Stomach (tissue), 4 donors: ENCODE results near the gene NBEAL2.

Source experiments
- CTCF ChIP-seq, 7 experiments: fragments of 450-650 bp in 4 of 7; fragments of 200-600 bp in 3 of 7; sonication (generic) in 3 of 7; IDR thresholded peaks; one replicate each; pipeline ENCODE4 v1.5.1; 2016 to 2019; ENCODE audit warnings: antibody characterized with exemption in 7 of 7, control low read depth in 2 of 7, mild to moderate bottlenecking in 1 of 7
- EP300 ChIP-seq: sonication (generic); formaldehyde crosslinking; IDR thresholded peaks from one replicate; pipeline ENCODE4 v1.6.1; 2017; ENCODE audit warnings: antibody characterized with exemption
- POLR2AphosphoS5 ChIP-seq, 3 donors: sonication (generic); formaldehyde crosslinking; IDR thresholded peaks; one replicate each; pipeline ENCODE4 v1.6.1; 2016; ENCODE audit warnings: antibody characterized with exemption in 3 of 3

- no peak for TF ChIP-seq CTCF (IDR thresholded peaks at IDR 0.05)
- TF ChIP-seq POLR2AphosphoS5 (IDR thresholded peaks at IDR 0.05): no peak
- no peak for TF ChIP-seq EP300
Observed at GRCh38 chr3:46971151-46971550, 8.3 kb upstream of the NBEAL2 start.
